HepG2 (cell line): ENCODE data around the gene ABTB2. TPM values are rescaled to one million over a fixed set of nuclear protein-coding genes. Genes with fewer than 3 reads are reported as not detected.

Source experiments
- EEA1 ChIP-seq: sonication (generic); formaldehyde crosslinking; IDR thresholded peaks from 2 replicates; pipeline ENCODE4 v1.5.1; 2020; ENCODE audit warnings: mild to moderate bottlenecking, missing genetic modification reagents, borderline replicate concordance
- JUNB ChIP-seq: sonication (generic); formaldehyde crosslinking; IDR thresholded peaks from 2 replicates; pipeline ENCODE4 v1.8.0; 2022; ENCODE audit warnings: missing genetic modification reagents, mild to moderate bottlenecking, borderline replicate concordance
- KDM5B ChIP-seq: sonication (generic); formaldehyde crosslinking; IDR thresholded peaks from 2 replicates; pipeline ENCODE4 v1.4.0; 2020; ENCODE audit warnings: missing genetic modification reagents, mild to moderate bottlenecking, borderline replicate concordance
- MED1 ChIP-seq: sonication (generic); formaldehyde crosslinking; IDR thresholded peaks from 2 replicates; pipeline ENCODE4 v1.4.0; 2020; ENCODE audit warnings: missing genetic modification reagents
- PHF8 ChIP-seq: sonication (generic); formaldehyde crosslinking; IDR thresholded peaks from 2 replicates; pipeline ENCODE4 v1.5.0; 2020; ENCODE audit warnings: missing genetic modification reagents
- TOE1 ChIP-seq: sonication (generic); formaldehyde crosslinking; IDR thresholded peaks from 2 replicates; pipeline ENCODE4 v1.4.0; 2020; ENCODE audit warnings: mild to moderate bottlenecking, missing genetic modification reagents
- ZNF546 ChIP-seq: sonication (generic); formaldehyde crosslinking; conservative IDR thresholded peaks from 2 replicates; pipeline ENCODE4 v1.8.1; 2023; ENCODE audit warnings: mild to moderate bottlenecking, missing genetic modification reagents
- ZSCAN22 ChIP-seq: sonication (generic); formaldehyde crosslinking; IDR thresholded peaks from 2 replicates; pipeline ENCODE4 v1.4.0; 2020; ENCODE audit warnings: mild to moderate bottlenecking, missing genetic modification reagents
- polyA plus RNA-seq, 8 experiments: library from polyadenylated mRNA; depleted of rRNA in 3 of 8; stranded (reverse) in 7 of 8; unstranded in 1 of 8; fragments of >200 nt; fragmentation: Illumina TruSeq in 4 of 8; extraction: Trizol in 4 of 8; gene quantifications; 2 replicates each; pipeline versions ENCODE4 v1.2.1 to v1.2.3, GENCODE V29; 2011 to 2016; ENCODE audit warnings: low read depth in 4 of 8, missing spikeins in 1 of 8, mixed read lengths in 1 of 8; ENCODE audit not compliant: insufficient read depth in 1 of 8
- total RNA-seq, 5 experiments: library from RNA; depleted of rRNA; stranded (reverse); fragments of >200 nt; fragmentation: Illumina TruSeq; extraction: Trizol; gene quantifications; 2 replicates each; pipeline ENCODE4 v1.2.3, GENCODE V29; 2016; ENCODE audit warnings: low read depth in 1 of 5
- TF ChIP-seq, protein P1 (sequence below): sonication (generic); formaldehyde crosslinking; IDR thresholded peaks from 2 replicates; pipeline ENCODE4 v1.4.0; 2020; ENCODE audit warnings: missing genetic modification reagents, mild to moderate bottlenecking, borderline replicate concordance
- TF ChIP-seq, protein P2 (sequence below): sonication (generic); formaldehyde crosslinking; IDR thresholded peaks from 2 replicates; pipeline ENCODE4 v1.4.0; 2020; ENCODE audit warnings: missing genetic modification reagents, borderline replicate concordance
- TF ChIP-seq, protein P3 (sequence below): sonication (generic); formaldehyde crosslinking; conservative IDR thresholded peaks from 2 replicates; pipeline ENCODE4 v1.4.0; 2020; ENCODE audit warnings: missing genetic modification reagents
- TF ChIP-seq, protein P4 (sequence below): sonication (generic); formaldehyde crosslinking; IDR thresholded peaks from 2 replicates; pipeline ENCODE4 v1.4.0; 2020; ENCODE audit warnings: mild to moderate bottlenecking, missing genetic modification reagents
- TF ChIP-seq, protein P5 (sequence below): sonication (generic); formaldehyde crosslinking; IDR thresholded peaks from 2 replicates; pipeline ENCODE4; 2020; ENCODE audit warnings: missing genetic modification reagents, mild to moderate bottlenecking, borderline replicate concordance

The ABTB2 gene
- total and polyA plus RNA-seq, 2 of the 13 experiments (the other 11 are each of a cell fraction or from before 2014, with no cell fraction given) = 5.1 to 15.4 TPM

DNA sequence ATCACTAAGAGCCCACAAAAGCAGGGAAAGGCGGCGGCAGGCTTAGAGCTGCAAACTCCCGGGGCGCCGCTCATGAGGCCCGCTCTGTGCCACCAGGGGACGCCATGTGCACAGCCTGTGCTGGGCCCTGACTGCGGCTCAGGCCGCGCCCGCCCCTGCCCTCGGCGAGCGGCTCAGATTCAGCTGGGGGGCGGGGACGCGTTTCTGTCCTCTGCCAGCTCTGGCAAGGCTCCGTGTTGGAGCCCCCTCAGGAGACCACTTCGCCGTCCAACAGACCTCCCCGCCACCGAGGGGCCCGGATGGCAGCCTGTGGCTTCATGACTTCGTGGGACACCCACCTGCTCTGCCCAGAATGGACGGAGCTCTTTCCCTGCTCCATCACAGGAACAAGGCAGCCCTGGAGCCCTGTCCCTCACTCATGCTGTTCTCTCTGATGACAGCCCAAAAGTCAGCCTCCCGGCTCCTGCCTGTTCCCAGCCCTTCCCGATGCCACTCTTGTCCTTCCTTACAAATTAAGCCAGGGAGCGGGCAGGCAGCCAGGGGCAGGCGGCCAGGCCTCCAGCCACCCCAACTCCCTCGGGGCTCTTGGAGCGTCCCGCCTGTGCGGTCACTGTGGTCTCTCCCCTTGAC is 183.3 kb downstream of the ABTB2 start (continued):
- TF ChIP-seq, protein P1, sequence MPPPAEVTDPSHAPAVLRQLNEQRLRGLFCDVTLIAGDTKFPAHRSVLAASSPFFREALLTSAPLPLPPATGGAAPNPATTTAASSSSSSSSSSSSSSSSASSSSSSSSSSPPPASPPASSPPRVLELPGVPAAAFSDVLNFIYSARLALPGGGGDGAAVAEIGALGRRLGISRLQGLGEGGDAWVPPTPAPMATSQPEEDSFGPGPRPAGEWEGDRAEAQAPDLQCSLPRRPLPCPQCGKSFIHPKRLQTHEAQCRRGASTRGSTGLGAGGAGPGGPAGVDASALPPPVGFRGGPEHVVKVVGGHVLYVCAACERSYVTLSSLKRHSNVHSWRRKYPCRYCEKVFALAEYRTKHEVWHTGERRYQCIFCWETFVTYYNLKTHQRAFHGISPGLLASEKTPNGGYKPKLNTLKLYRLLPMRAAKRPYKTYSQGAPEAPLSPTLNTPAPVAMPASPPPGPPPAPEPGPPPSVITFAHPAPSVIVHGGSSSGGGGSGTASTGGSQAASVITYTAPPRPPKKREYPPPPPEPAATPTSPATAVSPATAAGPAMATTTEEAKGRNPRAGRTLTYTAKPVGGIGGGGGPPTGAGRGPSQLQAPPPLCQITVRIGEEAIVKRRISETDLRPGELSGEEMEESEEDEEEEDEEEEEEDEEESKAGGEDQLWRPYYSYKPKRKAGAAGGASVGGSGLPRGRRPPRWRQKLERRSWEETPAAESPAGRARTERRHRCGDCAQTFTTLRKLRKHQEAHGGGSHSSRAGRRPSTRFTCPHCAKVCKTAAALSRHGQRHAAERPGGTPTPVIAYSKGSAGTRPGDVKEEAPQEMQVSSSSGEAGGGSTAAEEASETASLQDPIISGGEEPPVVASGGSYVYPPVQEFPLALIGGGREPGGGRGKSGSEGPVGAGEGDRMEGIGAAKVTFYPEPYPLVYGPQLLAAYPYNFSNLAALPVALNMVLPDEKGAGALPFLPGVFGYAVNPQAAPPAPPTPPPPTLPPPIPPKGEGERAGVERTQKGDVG = 0 out of 2 replicates have a peak, but pooled peaks have one; percentile 53
- TF ChIP-seq, protein P2, sequence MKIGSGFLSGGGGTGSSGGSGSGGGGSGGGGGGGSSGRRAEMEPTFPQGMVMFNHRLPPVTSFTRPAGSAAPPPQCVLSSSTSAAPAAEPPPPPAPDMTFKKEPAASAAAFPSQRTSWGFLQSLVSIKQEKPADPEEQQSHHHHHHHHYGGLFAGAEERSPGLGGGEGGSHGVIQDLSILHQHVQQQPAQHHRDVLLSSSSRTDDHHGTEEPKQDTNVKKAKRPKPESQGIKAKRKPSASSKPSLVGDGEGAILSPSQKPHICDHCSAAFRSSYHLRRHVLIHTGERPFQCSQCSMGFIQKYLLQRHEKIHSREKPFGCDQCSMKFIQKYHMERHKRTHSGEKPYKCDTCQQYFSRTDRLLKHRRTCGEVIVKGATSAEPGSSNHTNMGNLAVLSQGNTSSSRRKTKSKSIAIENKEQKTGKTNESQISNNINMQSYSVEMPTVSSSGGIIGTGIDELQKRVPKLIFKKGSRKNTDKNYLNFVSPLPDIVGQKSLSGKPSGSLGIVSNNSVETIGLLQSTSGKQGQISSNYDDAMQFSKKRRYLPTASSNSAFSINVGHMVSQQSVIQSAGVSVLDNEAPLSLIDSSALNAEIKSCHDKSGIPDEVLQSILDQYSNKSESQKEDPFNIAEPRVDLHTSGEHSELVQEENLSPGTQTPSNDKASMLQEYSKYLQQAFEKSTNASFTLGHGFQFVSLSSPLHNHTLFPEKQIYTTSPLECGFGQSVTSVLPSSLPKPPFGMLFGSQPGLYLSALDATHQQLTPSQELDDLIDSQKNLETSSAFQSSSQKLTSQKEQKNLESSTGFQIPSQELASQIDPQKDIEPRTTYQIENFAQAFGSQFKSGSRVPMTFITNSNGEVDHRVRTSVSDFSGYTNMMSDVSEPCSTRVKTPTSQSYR (CRISPR knock-in tag) = peak; percentile 65; the same call in 1 of the 2 replicates
- peak; percentile 57; the same call in 1 of the 2 replicates for TF ChIP-seq KDM5B (CRISPR knock-in tag)
- TF ChIP-seq, protein P3, sequence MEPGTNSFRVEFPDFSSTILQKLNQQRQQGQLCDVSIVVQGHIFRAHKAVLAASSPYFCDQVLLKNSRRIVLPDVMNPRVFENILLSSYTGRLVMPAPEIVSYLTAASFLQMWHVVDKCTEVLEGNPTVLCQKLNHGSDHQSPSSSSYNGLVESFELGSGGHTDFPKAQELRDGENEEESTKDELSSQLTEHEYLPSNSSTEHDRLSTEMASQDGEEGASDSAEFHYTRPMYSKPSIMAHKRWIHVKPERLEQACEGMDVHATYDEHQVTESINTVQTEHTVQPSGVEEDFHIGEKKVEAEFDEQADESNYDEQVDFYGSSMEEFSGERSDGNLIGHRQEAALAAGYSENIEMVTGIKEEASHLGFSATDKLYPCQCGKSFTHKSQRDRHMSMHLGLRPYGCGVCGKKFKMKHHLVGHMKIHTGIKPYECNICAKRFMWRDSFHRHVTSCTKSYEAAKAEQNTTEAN (CRISPR knock-in tag) = no peak
- TF ChIP-seq, protein P4, sequence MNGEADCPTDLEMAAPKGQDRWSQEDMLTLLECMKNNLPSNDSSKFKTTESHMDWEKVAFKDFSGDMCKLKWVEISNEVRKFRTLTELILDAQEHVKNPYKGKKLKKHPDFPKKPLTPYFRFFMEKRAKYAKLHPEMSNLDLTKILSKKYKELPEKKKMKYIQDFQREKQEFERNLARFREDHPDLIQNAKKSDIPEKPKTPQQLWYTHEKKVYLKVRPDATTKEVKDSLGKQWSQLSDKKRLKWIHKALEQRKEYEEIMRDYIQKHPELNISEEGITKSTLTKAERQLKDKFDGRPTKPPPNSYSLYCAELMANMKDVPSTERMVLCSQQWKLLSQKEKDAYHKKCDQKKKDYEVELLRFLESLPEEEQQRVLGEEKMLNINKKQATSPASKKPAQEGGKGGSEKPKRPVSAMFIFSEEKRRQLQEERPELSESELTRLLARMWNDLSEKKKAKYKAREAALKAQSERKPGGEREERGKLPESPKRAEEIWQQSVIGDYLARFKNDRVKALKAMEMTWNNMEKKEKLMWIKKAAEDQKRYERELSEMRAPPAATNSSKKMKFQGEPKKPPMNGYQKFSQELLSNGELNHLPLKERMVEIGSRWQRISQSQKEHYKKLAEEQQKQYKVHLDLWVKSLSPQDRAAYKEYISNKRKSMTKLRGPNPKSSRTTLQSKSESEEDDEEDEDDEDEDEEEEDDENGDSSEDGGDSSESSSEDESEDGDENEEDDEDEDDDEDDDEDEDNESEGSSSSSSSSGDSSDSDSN (CRISPR knock-in tag) = peak; percentile 70
- TF ChIP-seq ZSCAN22 (CRISPR knock-in tag) = no peak
- TF ChIP-seq JUNB (CRISPR knock-in tag) = no peak
- TF ChIP-seq PHF8 (CRISPR knock-in tag) = peak; percentile 46
- 0 out of 2 replicates have a peak, but pooled peaks have one; percentile 39 for TF ChIP-seq EEA1 (CRISPR knock-in tag)
- TF ChIP-seq MED1 (CRISPR knock-in tag) = peak; percentile 36; the same call in 1 of the 2 replicates
- TF ChIP-seq, protein P5, sequence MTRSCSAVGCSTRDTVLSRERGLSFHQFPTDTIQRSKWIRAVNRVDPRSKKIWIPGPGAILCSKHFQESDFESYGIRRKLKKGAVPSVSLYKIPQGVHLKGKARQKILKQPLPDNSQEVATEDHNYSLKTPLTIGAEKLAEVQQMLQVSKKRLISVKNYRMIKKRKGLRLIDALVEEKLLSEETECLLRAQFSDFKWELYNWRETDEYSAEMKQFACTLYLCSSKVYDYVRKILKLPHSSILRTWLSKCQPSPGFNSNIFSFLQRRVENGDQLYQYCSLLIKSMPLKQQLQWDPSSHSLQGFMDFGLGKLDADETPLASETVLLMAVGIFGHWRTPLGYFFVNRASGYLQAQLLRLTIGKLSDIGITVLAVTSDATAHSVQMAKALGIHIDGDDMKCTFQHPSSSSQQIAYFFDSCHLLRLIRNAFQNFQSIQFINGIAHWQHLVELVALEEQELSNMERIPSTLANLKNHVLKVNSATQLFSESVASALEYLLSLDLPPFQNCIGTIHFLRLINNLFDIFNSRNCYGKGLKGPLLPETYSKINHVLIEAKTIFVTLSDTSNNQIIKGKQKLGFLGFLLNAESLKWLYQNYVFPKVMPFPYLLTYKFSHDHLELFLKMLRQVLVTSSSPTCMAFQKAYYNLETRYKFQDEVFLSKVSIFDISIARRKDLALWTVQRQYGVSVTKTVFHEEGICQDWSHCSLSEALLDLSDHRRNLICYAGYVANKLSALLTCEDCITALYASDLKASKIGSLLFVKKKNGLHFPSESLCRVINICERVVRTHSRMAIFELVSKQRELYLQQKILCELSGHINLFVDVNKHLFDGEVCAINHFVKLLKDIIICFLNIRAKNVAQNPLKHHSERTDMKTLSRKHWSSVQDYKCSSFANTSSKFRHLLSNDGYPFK (CRISPR knock-in tag) = peak; percentile 60; the same call in 1 of the 2 replicates
- no peak for TF ChIP-seq TOE1 (CRISPR knock-in tag)
- no peak for TF ChIP-seq ZNF546 (CRISPR knock-in tag)
